T47D (cell line): Measurements from ENCODE around the gene ODAD4.

ENCODE experiments used
- DNase-seq, 2 experiments: peaks; one replicate each; pipeline versions ENCODE4 v3.0.0 to v3.0.0-alpha.2; 2011 to 2012; ENCODE audit warnings: low read depth in 1 of 2, low spot score in 1 of 2
- JUND ChIP-seq: IDR thresholded peaks from 2 replicates; pipeline ENCODE4 v1.6.1; 2012; ENCODE audit warnings: low read depth
- in situ Hi-C: cut with HindIII; loops from 2 replicates; pipeline ENCODE4 v1.10.0; 2016; ENCODE audit warnings: low sequenced_read_pairs, low pct_unique_long_range_greater_than_20kb

The ODAD4 gene

GRCh38 chr17:41904242-41904841 lies 26.1 kb upstream of the ODAD4 start:
- in situ Hi-C loops = no loop called here
- no peak for DNase-seq
- no peak for TF ChIP-seq JUND

- DNase-seq = no peak
- in situ Hi-C loops = no loop called here
- no peak for TF ChIP-seq JUND
Measured at GRCh38 chr17:41905172-41905571, 25.2 kb upstream of the ODAD4 start.

GRCh38 chr17:41906465-41907184 lies 23.8 kb upstream of the ODAD4 start:
- TF ChIP-seq JUND = no peak
- no peak for DNase-seq
- in situ Hi-C loops = no loop called here

GRCh38 chr17:41907185-41907556 lies 23.2 kb upstream of the ODAD4 start:
- no peak for DNase-seq
- TF ChIP-seq JUND = no peak
- in situ Hi-C loops = no loop called here

- DNase-seq = no peak
- TF ChIP-seq JUND = no peak
- in situ Hi-C loops = no loop called here
Measured at GRCh38 chr17:41907633-41908539, 22.5 kb upstream of the ODAD4 start.

- in situ Hi-C loops = no loop called here
- TF ChIP-seq JUND = no peak
- no peak for DNase-seq
Measured at GRCh38 chr17:41909088-41909487, 21.3 kb upstream of the ODAD4 start.

- no peak for DNase-seq
- in situ Hi-C loops = no loop called here
- no peak for TF ChIP-seq JUND
Measured at GRCh38 chr17:41910701-41911391, 19.6 kb upstream of the ODAD4 start.

GRCh38 chr17:41912925-41913324 lies 17.5 kb upstream of the ODAD4 start:
- in situ Hi-C loops = no loop called here
- DNase-seq = no peak
- TF ChIP-seq JUND = no peak

- in situ Hi-C loops = no loop called here
- no peak for DNase-seq
- no peak for TF ChIP-seq JUND
Measured at GRCh38 chr17:41913798-41914197, 16.6 kb upstream of the ODAD4 start.

- no peak for DNase-seq
- no peak for TF ChIP-seq JUND
- in situ Hi-C loops = no loop called here
Measured at GRCh38 chr17:41914358-41914766, 16.1 kb upstream of the ODAD4 start.

- in situ Hi-C loops = no loop called here
- TF ChIP-seq JUND = no peak
- no peak for DNase-seq
Measured at GRCh38 chr17:41915020-41915419, 15.4 kb upstream of the ODAD4 start.

GRCh38 chr17:41915566-41915965 lies 14.9 kb upstream of the ODAD4 start:
- in situ Hi-C loops = no loop called here

GRCh38 chr17:41917192-41917591 lies 13.2 kb upstream of the ODAD4 start:
- TF ChIP-seq JUND = no peak
- in situ Hi-C loops = no loop called here
- DNase-seq = peak; percentile 35 to 52

More at GRCh38 chr17:41915566-41915965, 14.9 kb upstream of the ODAD4 start:
- DNase-seq = peak in 1 of 2 experiments; percentile 37
- no peak for TF ChIP-seq JUND
